ENCODE results near the gene TTLL13. TPM values are rescaled to one million over a fixed set of nuclear protein-coding genes. Genes with fewer than 3 reads are reported as not detected.

Gene TTLL13
- total RNA-seq, 1 experiment from 2014 or later = 1.0 TPM

- DNase-seq (ENCODE audit: low read depth, low spot score) (no peak), ATAC-seq (no peak)
- no peak overlapping the region for H2AFZ ChIP-seq (ENCODE audit: low read depth, low read length, poor library complexity, severe bottlenecking)
- H3K9me2 ChIP-seq (ENCODE audit: insufficient read depth) = no peaks in the 10 kb centered on the region
- H4K20me1 ChIP-seq (ENCODE audit: insufficient read depth) = no peaks in the 10 kb centered on the region
- no peak overlapping the region for H3K27ac ChIP-seq (ENCODE audit: low read depth, low read length)
- H3K9me3 ChIP-seq (ENCODE audit: control insufficient read depth in 1 of 2, insufficient read depth in 1 of 2, low read depth in 1 of 2, low read length in 2 of 2) = no peaks in the 10 kb centered on the region
- ChIA-PET CTCF (interaction anchor here (1.5 to 1.9 kb wide), 2 partner anchors 12 to 14 kb away, joined by 5 to 13 read pairs; no protein-coding TSS in a partner anchor), RAD21 (ENCODE audit: low non-redundant PET in 1 of 2, low total read pairs in 2 of 2, uncharacterized antibody in 2 of 2, unreplicated experiment in 2 of 2) (no interaction called here), POLR2A (no interaction called here)
- no peaks in the 10 kb centered on the region for H3K27me3 ChIP-seq (ENCODE audit: insufficient read depth, low read length)
- intact Hi-C loops (cut with micrococcal nuclease) = no loop called here
- no peaks in the 10 kb centered on the region; a peak in 1 of 4 replicates for H3K4me1 ChIP-seq (ENCODE audit: control insufficient read depth in 1 of 2, insufficient read depth in 2 of 2, low read length in 2 of 2)
- no peak overlapping the region for H3K4me2 ChIP-seq (ENCODE audit: low read length)
- no TSS peak for BruUV-seq (replicated peaks)
- no peaks in the 10 kb centered on the region for H3K36me3 ChIP-seq (ENCODE audit: control insufficient read depth in 1 of 2, insufficient read depth in 2 of 2, low read length in 2 of 2)
- H3K4me3 ChIP-seq (replicated peaks in 1 of 2; ENCODE audit: low read depth in 1 of 2, low read length in 2 of 2) = no peak overlapping the region
- TF ChIP-seq TCF7L2 (IDR thresholded peaks at IDR 0.05; ENCODE audit: borderline replicate concordance, extremely low read depth, insufficient read depth, insufficient read length) = no peak
- TF ChIP-seq FOSL1 (IDR thresholded peaks at IDR 0.05; ENCODE audit: low read depth) = no peak
- TF ChIP-seq POLR2A (IDR thresholded peaks at IDR 0.05; ENCODE audit: borderline replicate concordance, extremely low read depth, insufficient read depth, insufficient read length) = no peak
- no peak for TF ChIP-seq ZFX (IDR thresholded peaks at IDR 0.05)
- TF ChIP-seq RAD21 (IDR thresholded peaks at IDR 0.05; ENCODE audit: low read depth) = no peak
- no peak for TF ChIP-seq MAX (IDR thresholded peaks at IDR 0.05)
- no peak for TF ChIP-seq YY1 (IDR thresholded peaks at IDR 0.05; ENCODE audit: extremely low read depth, insufficient replicate concordance, low read depth, low read length)
- TF ChIP-seq EZH2phosphoT487 (IDR thresholded peaks at IDR 0.05; ENCODE audit: borderline replicate concordance) = no peak
- no peak overlapping the region for H3K9ac ChIP-seq (ENCODE audit: low read length)
- no peaks in the 10 kb centered on the region for H3K79me2 ChIP-seq (ENCODE audit: insufficient read depth, low read length)
Measured at GRCh38 chr15:90307661-90308060, 58.3 kb downstream of the TTLL13 start.

GRCh38 chr15:90309020-90309419 lies 59.7 kb downstream of the TTLL13 start:
- Histone ChIP-seq H2AFZ (ENCODE audit: low read depth, low read length, poor library complexity, severe bottlenecking) (no peak overlapping the region), H3K36me3 (ENCODE audit: control insufficient read depth in 1 of 2, insufficient read depth in 2 of 2, low read length in 2 of 2) (no peaks in the 10 kb centered on the region), H4K20me1 (ENCODE audit: insufficient read depth) (no peaks in the 10 kb centered on the region), H3K27ac (ENCODE audit: low read depth, low read length) (no peak overlapping the region), H3K79me2 (ENCODE audit: insufficient read depth, low read length) (no peaks in the 10 kb centered on the region), H3K27me3 (ENCODE audit: insufficient read depth, low read length) (no peaks in the 10 kb centered on the region), H3K4me2 (ENCODE audit: low read length) (no peak overlapping the region), H3K9me2 (ENCODE audit: insufficient read depth) (no peaks in the 10 kb centered on the region), H3K4me1 (ENCODE audit: control insufficient read depth in 1 of 2, insufficient read depth in 2 of 2, low read length in 2 of 2) (no peaks in the 10 kb centered on the region; a peak in 1 of 4 replicates), H3K9ac (ENCODE audit: low read length) (no peak overlapping the region), H3K4me3 (replicated peaks in 1 of 2; ENCODE audit: low read depth in 1 of 2, low read length in 2 of 2) (no peak overlapping the region), H3K9me3 (ENCODE audit: control insufficient read depth in 1 of 2, insufficient read depth in 1 of 2, low read depth in 1 of 2, low read length in 2 of 2) (no peaks in the 10 kb centered on the region)
- ChIA-PET RAD21 (ENCODE audit: low non-redundant PET in 1 of 2, low total read pairs in 2 of 2, uncharacterized antibody in 2 of 2, unreplicated experiment in 2 of 2) (no interaction called here), POLR2A (no interaction called here), CTCF (no interaction called here)
- ATAC-seq (no peak), DNase-seq (ENCODE audit: low read depth, low spot score) (no peak)
- intact Hi-C loops (cut with micrococcal nuclease) = no loop called here
- BruUV-seq (replicated peaks) = no TSS peak
- TF ChIP-seq MAX (IDR thresholded peaks at IDR 0.05) = no peak
- no peak for TF ChIP-seq ATF3 (IDR thresholded peaks at IDR 0.05)
- no peak for TF ChIP-seq SP1 (IDR thresholded peaks at IDR 0.05; ENCODE audit: low read depth)
- TF ChIP-seq RAD21 (IDR thresholded peaks at IDR 0.05; ENCODE audit: low read depth) = no peak
- no peak for TF ChIP-seq EZH2phosphoT487 (IDR thresholded peaks at IDR 0.05; ENCODE audit: borderline replicate concordance)
- no peak for TF ChIP-seq CEBPB (IDR thresholded peaks at IDR 0.05; ENCODE audit: low read depth)
- no peak for TF ChIP-seq REST (IDR thresholded peaks at IDR 0.05; ENCODE audit: low read depth)
- TF ChIP-seq ZNF274 (IDR thresholded peaks at IDR 0.05; ENCODE audit: low read depth, low read length) = no peak
- TF ChIP-seq FOSL1 (IDR thresholded peaks at IDR 0.05; ENCODE audit: low read depth) = no peak
- no peak for TF ChIP-seq CTCF (IDR thresholded peaks at IDR 0.05 in 2 of 3, conservative IDR thresholded peaks at IDR 0.05 in 1 of 3; ENCODE audit: borderline replicate concordance in 1 of 3, insufficient read depth in 1 of 3, low read depth in 2 of 3, low read length in 2 of 3)
- no peak for TF ChIP-seq EGR1 (IDR thresholded peaks at IDR 0.05; ENCODE audit: low read depth)
